DMS153 treated with DMSO at 0.1 percent for 48 hours (cell line): ENCODE results near the gene PCSK4.

ENCODE experiments used
- DNase-seq: peaks from one replicate; lab custom pipeline; 2025; ENCODE audit not compliant: unreplicated experiment; lab: John Stamatoyannopoulos, UW

Gene PCSK4

GRCh38 chr19:1472231-1473084 is 17.7 kb downstream of the PCSK4 start:
- DNase-seq, result no peak

GRCh38 chr19:1471515-1472160 is 18.5 kb downstream of the PCSK4 start:
- no peak for DNase-seq

- no peak for DNase-seq
Observed at GRCh38 chr19:1471010-1471514, 19.1 kb downstream of the PCSK4 start.

GRCh38 chr19:1470305-1471009 is 19.7 kb downstream of the PCSK4 start:
- DNase-seq, result no peak

GRCh38 chr19:1470055-1470304 is 20.2 kb downstream of the PCSK4 start:
- no peak for DNase-seq

GRCh38 chr19:1469255-1470054 is 20.7 kb downstream of the PCSK4 start:
- no peak for DNase-seq

- no peak for DNase-seq
Observed at GRCh38 chr19:1468821-1469254, 21.3 kb downstream of the PCSK4 start.

- DNase-seq, result no peak
Observed at GRCh38 chr19:1468274-1468820, 21.8 kb downstream of the PCSK4 start.

GRCh38 chr19:1467490-1468273 is 22.5 kb downstream of the PCSK4 start:
- DNase-seq, result no peak

GRCh38 chr19:1467215-1467489 is 23.0 kb downstream of the PCSK4 start:
- no peak for DNase-seq

GRCh38 chr19:1466461-1467214 is 23.5 kb downstream of the PCSK4 start:
- no peak for DNase-seq

- DNase-seq, result no peak
Observed at GRCh38 chr19:1466018-1466460, 24.1 kb downstream of the PCSK4 start.

GRCh38 chr19:1465191-1466016 is 24.7 kb downstream of the PCSK4 start:
- no peak for DNase-seq

GRCh38 chr19:1461862-1462261 is 28.3 kb downstream of the PCSK4 start:
- no peak for DNase-seq

- no peak for DNase-seq
Observed at GRCh38 chr19:1460033-1460995, 29.8 kb downstream of the PCSK4 start.

GRCh38 chr19:1459479-1459878 is 30.7 kb downstream of the PCSK4 start:
- no peak for DNase-seq

- no peak for DNase-seq
Observed at GRCh38 chr19:1457892-1458291, 32.3 kb downstream of the PCSK4 start.
